ENCODE measurements around the gene PIH1D1. TPM values are rescaled to one million over a fixed set of nuclear protein-coding genes. Genes with fewer than 3 reads are reported as not detected.

Gene PIH1D1
- total and polyA plus RNA-seq, 2 of the 8 experiments (the other 6 are each of a cell fraction or from before 2014, with no cell fraction given): 146 to 195 TPM

DNA sequence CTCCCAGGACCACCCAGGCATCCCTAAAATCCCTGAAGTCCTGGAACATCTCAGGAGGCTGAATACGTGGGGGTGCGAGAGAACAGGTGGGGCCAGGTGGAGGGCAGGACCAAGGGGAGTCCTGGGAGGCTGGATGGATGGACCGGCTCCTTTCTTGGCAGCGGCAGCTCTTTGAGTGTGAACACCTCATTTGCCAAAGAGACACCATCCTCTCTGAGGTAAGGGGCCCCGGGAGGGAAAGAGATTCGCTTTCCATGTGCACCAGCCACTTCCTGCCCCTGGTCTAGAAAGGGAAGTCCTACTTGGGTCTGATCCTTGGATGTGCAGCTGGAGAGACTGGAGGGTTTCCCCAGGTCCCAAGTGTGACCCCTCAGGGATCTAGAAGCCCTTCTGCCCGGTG, 44.5 kb downstream of the PIH1D1 start:
- no peak overlapping the region for H2BK120ac ChIP-seq (replicated peaks; ENCODE audit: low read depth, low read length)
- no peak overlapping the region for H2BK5ac ChIP-seq (ENCODE audit: low read depth, low read length)
- H3K79me1 ChIP-seq (ENCODE audit: low read depth, low read length): no peaks in the 10 kb centered on the region
- no peaks in the 10 kb centered on the region for H3K23me2 ChIP-seq (ENCODE audit: low read depth, low read length)
- H3K4me3 ChIP-seq (ENCODE audit: extremely low read depth in 1 of 4, insufficient read depth in 2 of 4, low read depth in 3 of 4, low read length in 4 of 4): no peak overlapping the region
- no peak for DNase-seq (ENCODE audit: low read depth in 1 of 2, low spot score in 2 of 2)
- no peak overlapping the region for H3K4me2 ChIP-seq (ENCODE audit: insufficient read depth in 1 of 2, low read depth in 2 of 2, low read length in 2 of 2)
- H4K91ac ChIP-seq (replicated peaks; ENCODE audit: insufficient read length, low read length): no peak overlapping the region
- H2AFZ ChIP-seq (ENCODE audit: low read length): no peak overlapping the region
- no peak overlapping the region for H3K18ac ChIP-seq (ENCODE audit: extremely low read depth, low read length)
- WGBS, 2 experiments (ENCODE audit: extremely low coverage in 1 of 2, insufficient coverage in 1 of 2, insufficient read length in 1 of 2, insufficient replicate concordance in 2 of 2, low coverage in 1 of 2, low lambda C conversion rate in 2 of 2, missing lambda C conversion rate in 1 of 2): 91% methylated on average over 4 of the region's 7 CpGs; no CpG with 5 or more reads in 1 of the 2 experiments
- H3K27ac ChIP-seq (ENCODE audit: low read depth, low read length): no peak overlapping the region
- H2BK12ac ChIP-seq (ENCODE audit: low read depth, low read length): no peak overlapping the region
- H3K4ac ChIP-seq (replicated peaks; ENCODE audit: insufficient read length, low read depth, low read length): no peak overlapping the region
- H3K56ac ChIP-seq (replicated peaks; ENCODE audit: insufficient read length, low read depth, low read length): no peak overlapping the region
- no peak overlapping the region for H3K23ac ChIP-seq (ENCODE audit: insufficient read length)
- H2BK15ac ChIP-seq (ENCODE audit: low read length): no peak overlapping the region
- H3K14ac ChIP-seq (ENCODE audit: insufficient read length): no peak overlapping the region
- ChIA-PET CTCF (ENCODE audit: partially characterized antibody) (interaction anchor here (1.1 to 2.3 kb wide), 8 partner anchors 9 to 26 kb away, joined by 3 to 24 read pairs (median 5); partner anchors contain the start of gene GFY), POLR2A (ENCODE audit: partially characterized antibody) (interaction anchor here (0.8 to 2.2 kb wide), 3 partner anchors 9 to 14 kb away, joined by 5 to 9 read pairs (median 8); no protein-coding TSS in a partner anchor)
- no peak overlapping the region for H2AK5ac ChIP-seq (ENCODE audit: low read depth, low read length)
- no peak overlapping the region for H4K5ac ChIP-seq (ENCODE audit: insufficient read length, low read depth, low read length)
- FAIRE-seq: no peak
- H4K8ac ChIP-seq (ENCODE audit: extremely low read depth, insufficient read depth, low read length): no peak overlapping the region
- no peaks in the 10 kb centered on the region for H3K27me3 ChIP-seq (replicated peaks in 1 of 4; ENCODE audit: control insufficient read depth in 3 of 4, extremely low read depth in 1 of 4, insufficient read depth in 3 of 4, low read length in 3 of 4)
- no peaks in the 10 kb centered on the region for H3K9me3 ChIP-seq (ENCODE audit: insufficient read depth in 2 of 2, low read depth in 1 of 2, low read length in 1 of 2)
- H3K9ac ChIP-seq (replicated peaks in 1 of 4; ENCODE audit: extremely low read depth in 1 of 4, low read depth in 3 of 4, low read length in 3 of 4): no peak overlapping the region
- H4K20me1 ChIP-seq (replicated peaks in 1 of 2; ENCODE audit: control insufficient read depth in 1 of 2, insufficient read depth in 2 of 2, low read length in 2 of 2): no peaks in the 10 kb centered on the region
- H3K79me2 ChIP-seq (ENCODE audit: control insufficient read depth in 1 of 2, insufficient read depth in 2 of 2, low read length in 2 of 2): no peaks in the 10 kb centered on the region
- H2BK20ac ChIP-seq (ENCODE audit: low read length): 0 out of 2 replicates have a peak overlapping the region, but pooled peaks have one; percentile 15
- H3K4me1 ChIP-seq (replicated peaks in 1 of 4; ENCODE audit: control insufficient read depth in 3 of 4, insufficient read depth in 4 of 4, low read length in 3 of 4): peaks cover 5 to 18% (median 11%) of the 10 kb centered on the region in 4 experiments
- no peaks in the 10 kb centered on the region for H3K36me3 ChIP-seq (ENCODE audit: control insufficient read depth in 2 of 4, insufficient read depth in 4 of 4, low read length in 3 of 4)
- TF ChIP-seq RNF2 (IDR thresholded peaks at IDR 0.05; ENCODE audit: borderline replicate concordance, low read depth, low read length, missing control alignments, poor library complexity, severe bottlenecking): no peak
- TF ChIP-seq TBP (IDR thresholded peaks at IDR 0.05; ENCODE audit: low read depth, low read length): no peak
- TF ChIP-seq EZH2 (IDR thresholded peaks at IDR 0.05; ENCODE audit: low read depth, low read length, severe bottlenecking): no peak
- TF ChIP-seq TAF1 (IDR thresholded peaks at IDR 0.05; ENCODE audit: low read depth, low read length): no peak
- TF ChIP-seq NANOG (IDR thresholded peaks at IDR 0.05; ENCODE audit: insufficient read depth, low read depth, low read length, poor library complexity, severe bottlenecking): no peak
- no peak for TF ChIP-seq HDAC2 (IDR thresholded peaks at IDR 0.05; ENCODE audit: borderline replicate concordance in 1 of 2, low read depth in 2 of 2, low read length in 2 of 2)
- no peak for TF ChIP-seq SUZ12 (IDR thresholded peaks at IDR 0.05; ENCODE audit: low read length)

Measured in H1 (cell line).